Left cardiac atrium (tissue), 4 donors: ENCODE measurements around the gene ZNF134. TPM values are rescaled to one million over a fixed set of nuclear protein-coding genes. Genes with fewer than 3 reads are reported as not detected.

ENCODE experiments used
- ATAC-seq, 2 donors: fragments of 200-7000 bp; cut with Tn5 transposase; one replicate each; pipeline ENCODE4 v1.9.1; 2020; ENCODE audit warnings: mild to moderate bottlenecking in 2 of 2, moderate library complexity in 2 of 2
- DNase-seq: peaks from one replicate; pipeline ENCODE4 v3.0.0-alpha.2; 2020
- intact Hi-C, 2 donors: fragments of 100-400 bp; cut with DNase I; formaldehyde crosslinking; loops; one replicate each; pipeline versions ENCODE4 v1.14.1 to v1.15.1; 2022 to 2023
- total RNA-seq, 2 donors: library from RNA; stranded (reverse); fragmentation: NEBNext Ultra II Directional; extraction: Animal tissue kit (Norgen Biotek cat#: 25700); gene quantifications; one replicate each; pipeline ENCODE4 v1.2.1, GENCODE V29; 2021
- donor health status: DM: no; HTN: yes; CAD: no.
- donor health status: DM: no; HTN: yes; CAD: no; lungs with severe emphysema.
- donor health status: DM: yes; HTN: yes; CAD: no.
- donor health status: Dilated cardiomyopathy.

The ZNF134 gene
- total RNA-seq, 2 donors from 2014 or later, result 14.2 to 16.2 TPM

GRCh38 chr19:57632987-57633831 is 19.2 kb downstream of the ZNF134 start, which contains the start of gene ZNF211:
Gene ZNF211 (plus strand): TSS chr19:57633168. CDS start chr19:57633347, 179 bp downstream.
- peak; percentile 100 for ATAC-seq
- intact Hi-C loops, result no loop called here
- DNase-seq, result peak; percentile 96

DNA sequence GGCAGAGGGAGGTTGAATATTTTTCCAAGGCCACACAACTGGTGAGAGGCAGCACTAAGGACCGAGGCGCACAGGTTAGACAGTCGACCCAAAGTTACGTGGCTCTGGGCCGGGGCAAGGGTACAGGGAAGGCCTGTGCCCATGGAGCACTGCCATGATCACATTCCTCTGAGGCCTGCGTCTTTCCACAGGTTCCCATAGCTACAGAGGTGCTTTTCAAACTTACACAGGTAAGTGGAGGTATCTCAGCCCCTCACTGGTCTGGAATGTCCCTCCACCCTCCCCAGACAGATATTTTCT is 19.7 kb downstream of the ZNF134 start:
- peak in 1 of 2 donors; percentile 22 for ATAC-seq
- intact Hi-C loops, result no loop called here
- no peak for DNase-seq

DNA sequence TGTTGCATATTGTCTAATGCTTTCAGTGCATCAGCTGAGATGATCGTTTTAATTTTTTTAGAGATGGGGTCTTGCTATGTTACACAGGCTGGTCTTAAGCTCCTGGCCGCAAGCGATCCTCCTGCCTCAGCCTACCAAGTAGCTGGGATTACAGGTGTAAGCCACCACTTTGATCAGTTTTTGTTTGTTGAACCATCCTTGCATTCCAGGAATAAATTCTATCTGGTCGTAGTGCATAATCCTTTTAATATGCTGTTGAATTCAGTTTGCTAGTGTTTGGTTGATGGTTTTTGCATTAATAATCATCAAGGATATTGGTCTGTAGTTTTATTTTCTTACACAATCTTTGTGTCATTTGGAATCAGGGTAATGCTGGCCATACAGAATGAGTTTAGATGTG is 23.3 kb downstream of the ZNF134 start:
- ATAC-seq (no peak), DNase-seq (no peak)
- intact Hi-C loops, result no loop called here

GRCh38 chr19:57641715-57642234 is 27.7 kb downstream of the ZNF134 start:
- DNase-seq (no peak), ATAC-seq (no peak)
- intact Hi-C loops, result no loop called here

- intact Hi-C loops, result no loop called here
- ATAC-seq (no peak), DNase-seq (no peak)
Observed at GRCh38 chr19:57642396-57643046, 28.5 kb downstream of the ZNF134 start.

- DNase-seq (no peak), ATAC-seq (no peak)
- intact Hi-C loops, result no loop called here
Observed at GRCh38 chr19:57643734-57644133, 29.7 kb downstream of the ZNF134 start.

- no peak for DNase-seq
- intact Hi-C loops, result no loop called here
Observed at GRCh38 chr19:57648331-57649003, 34.4 kb downstream of the ZNF134 start.

DNA sequence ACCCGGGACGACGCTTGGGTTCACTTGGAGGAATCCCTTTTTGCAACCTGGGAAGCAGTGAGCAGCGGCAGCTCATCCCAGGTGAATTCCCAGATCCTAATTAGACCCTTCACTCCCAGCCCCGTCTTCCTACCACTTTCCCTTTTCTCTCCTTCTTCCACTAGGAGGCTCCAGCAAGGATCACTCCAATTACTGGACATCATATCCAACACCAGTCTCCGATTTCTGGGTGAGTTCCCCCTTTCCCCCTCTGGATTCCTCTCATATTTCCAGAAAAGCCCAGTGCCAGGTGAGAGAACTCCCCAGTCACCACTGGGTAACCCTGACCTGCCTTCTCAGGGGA is 37.6 kb downstream of the ZNF134 start:
- DNase-seq (no peak), ATAC-seq (no peak)
- intact Hi-C loops, result no loop called here

More at GRCh38 chr19:57648331-57649003, 34.4 kb downstream of the ZNF134 start:
- no peak for ATAC-seq

DNA sequence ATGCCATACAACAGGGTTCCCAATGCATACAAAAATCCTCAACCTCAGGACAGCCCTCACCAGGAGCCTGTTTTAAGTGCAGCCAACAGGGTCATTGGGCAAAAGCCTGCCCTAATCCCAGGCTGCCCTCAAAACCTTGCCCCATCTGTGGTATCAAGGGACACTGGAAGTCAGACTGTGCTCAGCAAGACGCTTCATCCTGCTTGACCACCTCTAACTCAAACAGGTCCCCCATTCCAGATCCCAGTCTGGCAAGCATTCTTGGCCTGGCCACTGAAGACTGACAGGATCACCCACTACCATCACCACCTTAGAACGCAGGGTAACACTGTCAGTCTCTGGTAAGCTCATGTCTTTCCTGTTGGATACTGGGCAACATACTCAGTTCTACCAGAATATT is 39.6 kb downstream of the ZNF134 start:
- DNase-seq (no peak), ATAC-seq (no peak)
- intact Hi-C loops, result no loop called here

DNA sequence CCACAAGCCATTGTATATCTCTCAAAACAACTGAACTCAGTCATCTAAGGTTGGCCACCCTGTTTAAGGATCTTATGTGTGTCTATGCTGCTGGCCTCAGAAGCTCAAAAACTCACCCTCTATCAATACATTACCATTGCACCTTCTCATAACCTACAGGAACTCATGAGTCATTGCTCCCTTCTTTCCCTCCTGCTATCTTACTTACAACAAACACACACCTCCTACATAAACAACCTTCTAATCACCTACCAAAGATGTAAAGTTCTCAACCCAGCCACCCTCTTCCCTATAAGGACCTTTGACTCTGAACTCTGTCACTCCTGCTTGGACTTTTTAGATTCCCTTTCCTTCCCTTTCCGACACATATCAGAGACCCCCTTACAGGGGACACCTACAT is 41.4 kb downstream of the ZNF134 start:
- intact Hi-C loops, result no loop called here
- DNase-seq, result no peak
- no peak for ATAC-seq

DNA sequence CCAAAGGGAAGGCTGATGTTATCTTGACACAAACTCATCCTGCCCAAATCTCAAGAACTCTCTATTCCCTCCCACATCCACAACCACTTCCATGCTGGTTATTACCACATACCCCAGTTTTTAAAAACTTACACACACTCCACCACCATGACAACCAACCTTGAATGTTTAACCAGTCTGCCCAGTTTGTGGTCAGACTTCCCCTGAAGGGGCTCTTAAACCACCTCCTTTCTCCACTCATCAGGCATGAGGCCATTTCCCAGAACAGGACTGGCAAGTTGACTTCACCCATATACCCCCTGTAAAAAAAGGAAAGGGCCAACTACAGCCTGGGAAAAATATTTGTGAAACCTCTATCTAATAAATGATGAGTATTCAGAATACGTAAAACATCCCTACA is 42.3 kb downstream of the ZNF134 start:
- intact Hi-C loops, result no loop called here
- ATAC-seq (no peak), DNase-seq (no peak)

DNA sequence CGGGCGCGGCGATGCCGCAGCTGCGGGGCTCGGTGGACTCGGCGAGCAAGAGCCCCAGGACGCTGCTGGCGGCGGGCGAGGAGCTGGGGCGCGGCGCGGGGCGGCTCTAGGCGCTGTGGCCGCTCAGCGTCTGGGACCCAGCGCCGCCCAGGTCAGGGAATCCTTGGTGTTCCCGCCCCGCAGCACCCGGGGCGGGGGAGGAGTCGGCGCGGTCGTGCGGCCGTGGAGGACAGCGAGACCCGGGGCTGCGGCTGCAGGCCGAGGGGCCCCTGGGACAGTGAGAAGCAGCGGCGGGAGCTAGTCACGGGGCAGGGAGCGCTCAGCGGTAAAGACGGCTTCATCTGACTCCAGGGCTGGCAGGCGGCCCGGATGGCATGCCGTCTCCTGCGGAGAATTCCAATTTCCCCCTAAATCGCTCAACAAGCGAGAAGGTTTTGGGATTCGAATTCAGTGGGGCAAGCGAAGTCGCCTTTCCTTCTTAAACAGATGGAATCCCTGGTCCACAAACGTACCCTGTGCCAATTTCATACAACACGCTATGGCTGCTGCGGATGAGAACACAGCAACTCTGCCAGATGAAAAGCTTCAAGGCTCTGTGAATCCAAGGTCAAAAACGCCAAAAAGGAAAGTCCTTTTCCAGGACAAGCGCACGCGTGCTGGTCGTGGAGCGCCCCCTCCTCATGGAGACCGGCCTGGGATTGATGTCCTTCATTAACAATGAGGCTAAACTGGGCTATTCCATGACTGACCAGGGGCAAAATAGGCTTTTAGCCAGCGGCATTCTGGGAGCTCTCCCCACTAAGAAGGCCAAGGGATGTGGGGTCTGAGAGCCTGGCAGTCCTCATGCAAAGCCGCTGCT is 50.5 kb downstream of the ZNF134 start:
- DNase-seq (peak; percentile 68), ATAC-seq (peak; percentile 91 to 98)
- intact Hi-C loops, result no loop called here

- no peak for ATAC-seq
- no peak for DNase-seq
- intact Hi-C loops, result no loop called here
Observed at GRCh38 chr19:57665261-57665806, 51.3 kb downstream of the ZNF134 start.

DNA sequence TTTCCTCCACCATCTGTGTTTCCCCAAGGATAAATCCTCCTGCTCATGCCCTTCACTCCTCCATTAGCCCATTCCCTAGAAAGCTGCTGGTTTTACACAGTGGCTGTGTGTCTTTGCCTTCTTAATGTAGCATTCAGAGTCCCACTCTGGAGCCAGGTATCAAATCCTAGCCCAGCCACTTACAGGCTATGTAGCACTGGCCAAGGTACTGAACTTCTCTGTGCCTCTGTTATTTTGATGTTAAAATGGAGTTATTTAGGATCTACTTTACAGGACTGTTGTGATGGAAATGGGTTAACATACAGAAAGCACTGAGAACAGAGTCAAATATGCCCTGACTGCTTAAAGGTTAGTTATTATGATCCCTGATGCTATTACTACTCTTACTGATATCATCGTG is 53.2 kb downstream of the ZNF134 start:
- intact Hi-C loops, result no loop called here
- DNase-seq (no peak), ATAC-seq (no peak)

- no peak for ATAC-seq
- intact Hi-C loops, result no loop called here
- no peak for DNase-seq
Observed at GRCh38 chr19:57668635-57669034, 54.6 kb downstream of the ZNF134 start, which contains the start of gene ZSCAN4. Gene ZSCAN4 (plus strand): TSS chr19:57668935. CDS start chr19:57676146, 7,211 bp downstream.

DNA sequence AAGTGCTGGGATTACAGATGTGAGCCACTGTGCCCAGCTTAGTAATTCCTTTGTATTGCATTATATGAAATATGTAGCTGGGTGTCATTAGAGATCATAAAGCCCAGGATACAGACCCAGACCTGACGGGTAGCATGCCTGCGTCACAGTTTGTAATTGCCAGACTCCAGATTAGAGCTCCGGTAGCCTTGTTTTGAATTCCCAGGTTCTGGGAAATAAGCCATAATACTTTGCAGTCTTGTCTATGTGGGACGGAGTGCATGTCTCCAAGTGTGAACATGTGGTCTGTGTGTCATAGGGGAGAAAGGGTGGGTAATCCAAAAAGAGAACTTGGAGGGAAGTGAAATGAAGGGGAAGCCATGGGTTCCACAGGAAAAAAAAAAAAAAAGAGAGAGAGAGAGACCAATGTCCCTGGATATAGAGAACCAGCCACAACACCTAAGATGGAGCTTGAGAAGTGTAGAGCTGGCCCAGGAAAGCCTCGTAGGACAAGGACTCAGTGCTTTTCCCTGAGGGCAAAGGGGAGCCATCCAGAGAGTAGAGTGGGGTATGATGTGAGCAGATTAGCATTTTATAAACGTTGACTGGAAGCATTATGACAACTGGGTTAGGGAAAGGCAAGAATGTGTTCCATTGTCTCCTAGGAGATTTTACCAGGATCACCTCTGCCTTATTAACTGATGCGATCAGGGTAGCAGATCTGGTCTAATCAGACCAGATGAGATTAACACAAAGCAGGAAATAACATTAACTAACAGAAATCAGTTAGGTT is 57.3 kb downstream of the ZNF134 start:
- ATAC-seq (no peak), DNase-seq (no peak)
- intact Hi-C loops, result no loop called here

DNA sequence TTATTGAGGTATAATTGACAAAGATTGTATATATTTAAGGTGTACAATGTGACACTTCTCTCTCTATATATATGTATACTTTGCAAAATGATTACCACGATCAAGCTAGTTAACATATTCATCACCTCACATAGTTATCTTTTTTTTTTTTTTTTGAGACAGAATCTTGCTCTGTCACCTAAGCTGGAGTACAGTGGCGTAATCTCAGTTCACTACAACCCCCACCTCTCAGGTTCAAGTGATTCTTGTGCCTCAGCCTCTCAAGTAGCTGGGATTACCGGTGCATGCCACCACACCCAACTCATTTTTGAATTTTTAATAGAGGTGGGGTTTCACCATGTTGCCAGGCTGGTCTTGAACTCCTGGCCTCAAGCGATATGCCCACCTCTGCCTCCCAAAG is 58.4 kb downstream of the ZNF134 start:
- DNase-seq, result no peak
- intact Hi-C loops, result no loop called here
- no peak for ATAC-seq
